Ascending aorta (tissue), 2 donors: ENCODE data around the gene KRTAP12-3. TPM values are rescaled to one million over a fixed set of nuclear protein-coding genes. Genes with fewer than 3 reads are reported as not detected.
"Not testable (repeated sequence)": the region's sequence is repeated elsewhere in the genome, so short reads cannot be mapped to it uniquely, and the experiment has no call there.

Experiments
- DNase-seq, 2 donors: peaks; one replicate each; pipeline ENCODE4 v3.0.0-alpha.2; 2019; ENCODE audit warnings: low spot score in 2 of 2
- H3K27ac ChIP-seq, 2 donors: fragments of 200-600 bp; sonication (generic); one replicate each; pipeline ENCODE4 v1.5.1; 2016 to 2017; ENCODE audit warnings: mild to moderate bottlenecking in 1 of 2
- H3K27me3 ChIP-seq: fragments of 200-600 bp; sonication (generic); one replicate; pipeline ENCODE4 v1.5.1; 2017
- H3K36me3 ChIP-seq, 2 donors: fragments of 200-600 bp; sonication (generic); one replicate each; pipeline ENCODE4 v1.5.1; 2016
- H3K4me1 ChIP-seq, 2 donors: fragments of 200-600 bp; sonication (generic); one replicate each; pipeline ENCODE4 v1.5.1; 2016 to 2017; ENCODE audit warnings: mild to moderate bottlenecking in 1 of 2
- H3K4me3 ChIP-seq, 2 donors: fragments of 200-600 bp; sonication (generic); one replicate each; pipeline ENCODE4 v1.5.1; 2016 to 2017; ENCODE audit warnings: mild to moderate bottlenecking in 1 of 2
- H3K9me3 ChIP-seq, 2 donors: fragments of 200-600 bp; sonication (generic); one replicate each; pipeline ENCODE4 v1.5.1; 2016
- CTCF ChIP-seq, 3 experiments: fragments of 200-600 bp in 2 of 3; fragments of 450-650 bp in 1 of 3; sonication (generic) in 2 of 3; IDR thresholded peaks; one replicate each; pipeline ENCODE4 v1.5.1; 2016 to 2019; ENCODE audit warnings: antibody characterized with exemption in 3 of 3, mild to moderate bottlenecking in 1 of 3, moderate library complexity in 1 of 3
- intact Hi-C: fragments of 100-400 bp; cut with DNase I; formaldehyde crosslinking; loops from one replicate; pipeline ENCODE4 v1.15.1; 2023
- total RNA-seq: library from RNA; depleted of rRNA; stranded (reverse); fragments of >200 nt; gene quantifications from one replicate; pipeline ENCODE4 v1.1.0, GENCODE V29; 2016

Gene KRTAP12-3
- not detected for total RNA-seq

- no peak for TF ChIP-seq CTCF (IDR thresholded peaks at IDR 0.05)
- Histone ChIP-seq H3K9me3 (no peaks in the 10 kb centered on the region), H3K4me3 (no peak within 1 kb of the TSS), H3K27me3 (no peaks in the 10 kb centered on the region), H3K27ac (no peak within 1 kb of the TSS), H3K4me1 (no peaks in the 10 kb centered on the region), H3K36me3 (no peaks in the 10 kb centered on the region)
- intact Hi-C loops, result no loop called here
- DNase-seq, result no peak
These were observed at the start of gene KRTAP12-3 for GRCh38 chr21:44657635-44658540. TSS of gene KRTAP12-3 (plus strand) at chr21:44657932. CDS start at chr21:44657980, 48 bp downstream.

- no peak overlapping the region for H3K27ac ChIP-seq
- H3K4me1 ChIP-seq, result no peaks in the 10 kb centered on the region
- no peaks in the 10 kb centered on the region for H3K9me3 ChIP-seq
- H3K27me3 ChIP-seq, result no peaks in the 10 kb centered on the region
- TF ChIP-seq CTCF (IDR thresholded peaks at IDR 0.05), result no peak
- H3K36me3 ChIP-seq, result no peaks in the 10 kb centered on the region
- no peak overlapping the region for H3K4me3 ChIP-seq
- intact Hi-C loops, result no loop called here
- no peak for DNase-seq
These were observed 48.5 kb upstream of the KRTAP12-3 start for GRCh38 chr21:44609193-44609592.

- H3K4me3 ChIP-seq, intact Hi-C loops, H3K9me3 ChIP-seq, H3K27ac ChIP-seq, DNase-seq, H3K4me1 ChIP-seq, H3K36me3 ChIP-seq, H3K27me3 ChIP-seq: not testable (repeated sequence)
These were observed 47.4 kb upstream of the KRTAP12-3 start for GRCh38 chr21:44610157-44610843.

- DNase-seq, result no peak
- Histone ChIP-seq H3K36me3 (no peaks in the 10 kb centered on the region), H3K27ac (no peak overlapping the region), H3K4me3 (no peak overlapping the region), H3K27me3 (no peaks in the 10 kb centered on the region), H3K9me3 (no peaks in the 10 kb centered on the region), H3K4me1 (no peaks in the 10 kb centered on the region)
- no peak for TF ChIP-seq CTCF (IDR thresholded peaks at IDR 0.05)
- intact Hi-C loops, result no loop called here
These were observed 46.2 kb upstream of the KRTAP12-3 start for GRCh38 chr21:44611551-44611950.

GRCh38 chr21:44612029-44612486, 45.7 kb upstream of the KRTAP12-3 start, which contains the start of gene KRTAP10-8:
TSS of gene KRTAP10-8 (plus strand) at chr21:44612079. CDS start at chr21:44612101, 22 bp downstream.
- Histone ChIP-seq H3K4me1 (no peaks in the 10 kb centered on the region), H3K36me3 (no peaks in the 10 kb centered on the region), H3K27ac (no peak within 1 kb of the TSS), H3K4me3 (no peak within 1 kb of the TSS), H3K27me3 (no peaks in the 10 kb centered on the region), H3K9me3 (no peaks in the 10 kb centered on the region)
- no peak for DNase-seq
- no peak for TF ChIP-seq CTCF (IDR thresholded peaks at IDR 0.05)
- intact Hi-C loops, result no loop called here
